ENCODE measurements around the gene BORCS8.

DNA sequence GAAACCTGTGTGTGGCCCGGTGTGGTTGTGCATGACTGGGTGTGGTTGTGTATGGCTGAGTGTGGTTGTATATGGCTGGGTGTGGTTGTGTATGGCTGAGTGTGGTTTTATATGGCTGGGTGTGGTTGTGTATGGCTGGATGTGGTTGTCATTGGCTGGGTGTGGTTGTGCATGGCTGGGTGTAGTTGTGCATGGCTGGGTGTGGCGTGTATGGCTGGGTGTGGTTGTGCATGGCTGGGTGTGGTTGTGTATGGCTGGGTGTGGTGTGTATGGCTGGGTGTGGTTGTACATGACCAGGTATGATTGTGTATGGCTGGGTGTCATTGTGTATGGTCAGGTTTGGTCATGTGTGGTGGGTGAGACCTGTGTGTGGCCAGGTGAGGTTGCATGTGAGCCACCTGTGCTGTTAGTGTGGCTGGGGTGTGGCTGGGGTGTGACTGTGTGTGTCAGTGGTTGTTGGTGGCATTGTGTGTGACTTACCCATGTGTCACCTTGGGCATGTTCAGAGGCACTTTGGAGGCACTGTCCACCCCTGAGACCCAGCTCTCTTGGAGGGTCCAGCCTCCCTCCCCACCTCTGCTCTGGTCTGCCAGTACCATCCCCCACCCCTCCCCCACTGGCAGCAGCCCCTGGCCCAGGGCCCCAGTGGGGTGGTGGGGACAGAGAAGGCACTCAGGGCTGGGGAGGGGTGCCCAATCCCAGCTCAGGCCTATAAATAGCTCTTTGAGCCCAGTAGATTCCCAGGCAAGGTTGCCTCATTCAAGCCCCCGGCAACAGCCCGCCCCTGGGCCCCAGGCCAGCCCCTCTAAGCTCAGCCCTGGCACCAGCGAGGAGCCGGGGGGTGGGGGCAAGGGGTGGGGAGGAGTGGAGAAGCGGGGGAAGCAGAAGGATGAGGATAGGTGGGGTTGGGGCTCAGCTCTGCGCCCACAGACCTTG lies 16.0 kb upstream of the BORCS8 start:
- TF ChIP-seq, protein P1, sequence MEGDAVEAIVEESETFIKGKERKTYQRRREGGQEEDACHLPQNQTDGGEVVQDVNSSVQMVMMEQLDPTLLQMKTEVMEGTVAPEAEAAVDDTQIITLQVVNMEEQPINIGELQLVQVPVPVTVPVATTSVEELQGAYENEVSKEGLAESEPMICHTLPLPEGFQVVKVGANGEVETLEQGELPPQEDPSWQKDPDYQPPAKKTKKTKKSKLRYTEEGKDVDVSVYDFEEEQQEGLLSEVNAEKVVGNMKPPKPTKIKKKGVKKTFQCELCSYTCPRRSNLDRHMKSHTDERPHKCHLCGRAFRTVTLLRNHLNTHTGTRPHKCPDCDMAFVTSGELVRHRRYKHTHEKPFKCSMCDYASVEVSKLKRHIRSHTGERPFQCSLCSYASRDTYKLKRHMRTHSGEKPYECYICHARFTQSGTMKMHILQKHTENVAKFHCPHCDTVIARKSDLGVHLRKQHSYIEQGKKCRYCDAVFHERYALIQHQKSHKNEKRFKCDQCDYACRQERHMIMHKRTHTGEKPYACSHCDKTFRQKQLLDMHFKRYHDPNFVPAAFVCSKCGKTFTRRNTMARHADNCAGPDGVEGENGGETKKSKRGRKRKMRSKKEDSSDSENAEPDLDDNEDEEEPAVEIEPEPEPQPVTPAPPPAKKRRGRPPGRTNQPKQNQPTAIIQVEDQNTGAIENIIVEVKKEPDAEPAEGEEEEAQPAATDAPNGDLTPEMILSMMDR (IDR thresholded peaks at IDR 0.05): no peak
- TF ChIP-seq POLR2A (IDR thresholded peaks at IDR 0.05): no peak
- TF ChIP-seq POLR2AphosphoS5 (IDR thresholded peaks at IDR 0.05): no peak

All from prostate gland (tissue), 2 donors.